Islet precursor cell (in vitro differentiated cells): ENCODE results near the gene ZNF571.
A peak's percentile ranks its signal among the peaks of the same experiment; 100 is the strongest.

Source experiments
- DNase-seq: peaks from one replicate; pipeline ENCODE4 v3.0.0-alpha.2; 2018

Gene ZNF571

DNA sequence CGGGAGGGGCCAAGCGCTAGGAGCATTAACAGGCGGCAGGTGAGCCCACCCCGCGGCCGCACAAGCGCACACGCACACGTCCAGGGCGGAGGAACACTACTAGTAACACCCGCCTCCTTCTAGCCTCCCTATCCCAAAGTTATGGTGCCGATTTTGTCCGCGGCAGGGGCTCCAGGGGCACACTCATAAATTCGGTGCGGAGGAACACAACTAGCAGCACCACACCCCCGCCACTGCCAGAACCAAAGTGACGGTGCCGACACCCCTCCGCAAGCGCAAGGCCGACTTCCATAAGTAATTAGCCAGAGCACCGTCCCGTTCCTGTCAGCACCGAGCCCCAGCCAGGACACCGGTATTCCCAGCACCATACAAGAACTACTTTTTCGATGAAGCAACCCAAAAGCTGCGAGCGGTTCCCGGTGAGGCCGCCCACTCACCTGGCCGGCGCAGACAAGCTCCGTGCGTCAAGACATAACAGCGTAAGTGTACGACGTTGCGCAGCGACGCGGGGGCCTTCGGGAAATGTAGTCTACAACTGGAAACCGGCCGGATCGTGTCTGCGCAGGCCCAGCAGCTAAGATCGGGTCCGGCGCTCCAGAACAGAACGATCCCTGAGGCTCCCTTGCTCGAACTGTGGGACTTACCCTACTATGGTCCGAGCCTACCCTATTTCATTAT, at the start of gene ZNF571, which contains the start of gene ZNF540:
Gene ZNF571 (minus strand): TSS at position 489 of the 678 bp plus-strand sequence. CDS start 8,116 bp downstream, outside the sequence.
Gene ZNF540 (plus strand): TSS at position 573 of the 678 bp plus-strand sequence. CDS start 3,572 bp downstream, outside the sequence.
- peak; percentile 98 for DNase-seq

DNA sequence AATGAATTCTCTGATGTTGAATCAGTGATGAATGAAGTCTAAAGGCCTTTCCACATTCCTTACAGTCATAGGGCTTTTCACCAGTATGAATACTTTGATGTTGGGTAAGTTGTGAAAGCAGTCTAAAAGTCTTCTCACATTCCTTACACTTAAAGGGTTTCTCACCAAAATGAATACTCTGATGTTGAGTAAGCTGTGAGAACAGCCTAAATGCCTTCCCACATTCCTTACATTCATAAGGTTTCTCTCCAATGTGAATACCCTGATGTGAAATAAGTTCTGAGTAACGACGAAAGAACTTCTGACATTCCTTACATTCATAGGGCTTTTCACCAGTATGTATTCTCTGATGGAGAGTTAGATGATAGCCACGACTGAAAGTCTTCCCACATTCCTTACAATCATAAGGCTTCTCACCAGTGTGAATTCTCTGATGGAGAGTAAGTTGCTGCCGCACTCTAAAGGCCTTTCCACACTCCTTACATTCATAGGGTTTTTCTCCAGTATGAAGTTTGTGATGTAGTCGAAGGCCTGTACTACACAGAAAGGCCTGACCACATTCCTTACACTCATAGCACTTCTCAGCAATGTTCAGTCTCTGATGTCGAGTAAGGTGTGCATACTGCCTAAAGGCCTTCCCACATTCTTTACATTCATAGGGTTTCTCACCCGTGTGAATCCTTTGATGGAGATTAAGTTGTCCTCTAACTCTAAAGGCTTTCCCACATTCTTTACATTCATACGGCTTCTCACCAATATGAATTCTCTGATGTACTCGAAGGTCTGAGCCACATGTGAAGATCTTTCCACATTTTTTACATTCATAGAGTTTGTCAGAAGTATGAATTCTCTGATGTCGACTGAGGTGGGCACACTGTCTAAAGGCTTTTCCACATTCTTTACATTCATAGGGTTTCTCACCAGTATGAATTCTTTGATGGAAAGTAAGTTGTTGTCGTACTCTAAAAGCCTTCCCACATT, 40.8 kb upstream of the ZNF571 start:
- no peak for DNase-seq

DNA sequence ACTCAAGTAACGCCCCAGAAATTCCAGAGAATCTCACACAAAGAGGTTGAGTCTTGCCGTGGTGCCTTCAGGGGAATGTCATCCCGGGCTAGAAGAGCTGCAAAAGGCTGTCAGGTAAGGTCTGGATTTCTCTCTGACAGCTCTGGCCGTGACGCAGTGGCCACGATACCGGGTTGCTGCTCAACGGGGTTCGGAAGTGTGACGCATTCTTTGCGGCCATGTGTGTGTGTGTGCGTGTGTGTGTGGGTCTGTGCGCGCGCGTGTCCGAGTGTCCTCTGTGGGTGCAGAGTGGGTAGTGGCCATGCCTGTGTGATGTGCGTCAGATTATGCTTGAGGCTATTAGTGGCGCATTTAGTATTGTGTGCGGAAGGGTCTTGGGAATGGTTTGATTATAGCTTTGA, 390 bp upstream of the ZNF571 start:
- DNase-seq, result no peak

DNA sequence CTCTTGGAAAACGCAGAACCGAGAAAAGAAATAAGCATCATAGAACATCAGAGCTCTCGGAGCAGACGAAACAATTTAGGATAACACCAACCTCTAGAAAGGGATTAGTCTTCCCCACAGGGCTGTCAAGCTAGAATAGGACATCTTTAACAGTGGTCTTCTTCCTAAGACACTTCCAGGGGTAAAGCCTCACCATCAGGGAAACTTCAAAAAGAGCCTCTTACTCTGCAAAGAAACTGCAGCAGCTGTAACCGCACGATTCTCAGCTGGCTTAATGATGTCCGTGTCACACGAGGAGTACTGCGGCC, 642 bp downstream of the ZNF571 start:
- DNase-seq, result no peak

DNA sequence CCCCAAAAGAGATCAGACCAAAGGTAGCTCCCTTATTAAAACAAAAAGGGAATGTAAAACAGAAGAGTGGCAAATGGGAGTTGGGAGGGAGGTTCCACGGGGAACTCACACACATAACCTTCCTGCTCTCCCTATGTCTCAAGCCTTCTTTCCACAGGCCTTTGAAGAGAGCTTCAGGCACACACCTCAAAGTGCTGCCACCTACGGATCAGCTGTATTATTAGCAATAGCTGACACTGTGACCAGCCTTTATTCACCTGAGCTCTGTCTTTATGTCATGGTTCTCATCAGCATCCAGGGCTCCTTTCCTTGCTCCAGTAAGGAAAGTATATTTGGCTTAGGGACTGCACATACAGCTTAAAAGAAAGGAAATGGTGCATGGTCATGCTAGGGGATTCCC, 11.3 kb downstream of the ZNF571 start:
- DNase-seq, result no peak

DNA sequence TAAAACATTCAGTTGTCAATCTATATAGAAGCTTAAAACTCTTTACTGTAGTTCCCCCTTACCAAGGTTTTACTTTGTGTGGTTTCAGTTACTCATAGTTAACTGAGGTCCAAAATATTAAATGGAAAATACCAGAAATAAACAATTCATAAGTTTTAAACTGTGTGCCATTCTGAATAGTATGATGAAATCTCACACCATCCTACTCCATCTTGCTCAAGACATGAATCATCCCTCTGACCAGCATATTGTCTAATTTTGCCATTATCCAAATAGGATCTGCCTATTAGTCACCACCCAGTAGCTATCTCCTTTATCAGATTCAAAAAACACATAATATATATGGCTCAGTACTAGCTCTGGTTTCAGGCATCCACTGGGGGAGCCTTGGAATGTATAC, 22.4 kb downstream of the ZNF571 start:
- DNase-seq, result no peak

DNA sequence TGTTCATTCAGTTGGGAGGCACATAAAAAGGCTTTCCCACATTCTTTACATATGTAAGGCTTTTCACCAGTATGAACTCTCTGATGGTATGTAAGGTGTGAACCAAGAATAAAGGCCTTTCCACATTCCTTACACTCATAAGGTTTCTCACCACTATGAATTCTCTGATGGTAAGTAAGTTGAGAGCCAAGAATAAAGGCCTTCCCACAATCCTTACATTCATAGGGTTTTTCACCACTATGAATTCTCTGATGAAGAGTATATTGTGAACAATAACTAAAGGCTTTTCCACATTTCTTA, 29.3 kb downstream of the ZNF571 start:
- DNase-seq, result no peak

DNA sequence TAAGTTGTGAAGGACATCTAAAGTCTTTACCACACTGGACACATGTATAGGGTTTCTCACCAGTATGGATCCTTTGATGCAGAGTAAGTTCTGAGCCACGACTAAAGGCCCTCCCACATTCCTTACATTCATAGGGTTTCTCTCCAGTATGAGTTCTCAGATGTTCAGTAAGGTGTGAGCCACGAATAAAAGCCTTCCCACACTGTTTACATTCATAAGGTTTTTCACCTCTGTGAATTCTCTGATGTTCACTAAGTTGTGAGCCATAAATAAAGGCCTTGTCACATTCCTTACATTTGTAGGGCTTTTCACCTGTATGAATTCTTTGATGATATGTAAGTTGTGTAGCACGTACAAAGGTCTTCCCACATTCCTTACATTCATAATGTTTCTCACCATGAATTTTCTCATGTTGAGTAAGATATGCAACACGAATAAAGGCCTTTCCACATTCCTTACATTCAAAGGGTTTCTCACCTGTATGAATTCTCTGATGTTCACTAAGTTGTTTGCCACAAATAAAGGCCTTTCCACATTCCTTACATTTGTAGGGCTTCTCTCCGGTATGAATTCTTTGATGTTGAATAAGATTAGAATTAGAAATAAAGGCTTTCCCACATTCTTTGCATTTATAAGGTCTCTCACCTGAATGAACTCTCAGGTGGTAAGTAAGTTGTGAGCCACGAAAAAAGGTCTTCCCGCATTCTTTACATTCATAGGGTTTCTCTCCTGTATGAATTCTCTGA, 29.8 kb downstream of the ZNF571 start:
- DNase-seq, result no peak

DNA sequence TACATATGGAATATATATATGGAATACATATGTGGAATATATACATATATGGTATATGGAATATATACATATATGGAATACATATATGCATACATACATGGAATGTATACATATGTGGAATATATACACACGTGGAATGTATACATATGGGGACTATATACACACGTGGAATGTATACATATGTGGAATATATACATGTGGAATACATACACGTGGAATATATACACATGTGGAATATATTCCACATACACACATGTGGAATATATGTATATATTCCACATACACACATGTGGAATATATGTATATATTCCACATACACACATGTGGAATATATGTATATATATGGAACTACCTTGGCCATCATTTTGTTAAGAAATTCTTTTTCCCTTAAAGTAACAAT, 31.1 kb downstream of the ZNF571 start:
- DNase-seq, result no peak

DNA sequence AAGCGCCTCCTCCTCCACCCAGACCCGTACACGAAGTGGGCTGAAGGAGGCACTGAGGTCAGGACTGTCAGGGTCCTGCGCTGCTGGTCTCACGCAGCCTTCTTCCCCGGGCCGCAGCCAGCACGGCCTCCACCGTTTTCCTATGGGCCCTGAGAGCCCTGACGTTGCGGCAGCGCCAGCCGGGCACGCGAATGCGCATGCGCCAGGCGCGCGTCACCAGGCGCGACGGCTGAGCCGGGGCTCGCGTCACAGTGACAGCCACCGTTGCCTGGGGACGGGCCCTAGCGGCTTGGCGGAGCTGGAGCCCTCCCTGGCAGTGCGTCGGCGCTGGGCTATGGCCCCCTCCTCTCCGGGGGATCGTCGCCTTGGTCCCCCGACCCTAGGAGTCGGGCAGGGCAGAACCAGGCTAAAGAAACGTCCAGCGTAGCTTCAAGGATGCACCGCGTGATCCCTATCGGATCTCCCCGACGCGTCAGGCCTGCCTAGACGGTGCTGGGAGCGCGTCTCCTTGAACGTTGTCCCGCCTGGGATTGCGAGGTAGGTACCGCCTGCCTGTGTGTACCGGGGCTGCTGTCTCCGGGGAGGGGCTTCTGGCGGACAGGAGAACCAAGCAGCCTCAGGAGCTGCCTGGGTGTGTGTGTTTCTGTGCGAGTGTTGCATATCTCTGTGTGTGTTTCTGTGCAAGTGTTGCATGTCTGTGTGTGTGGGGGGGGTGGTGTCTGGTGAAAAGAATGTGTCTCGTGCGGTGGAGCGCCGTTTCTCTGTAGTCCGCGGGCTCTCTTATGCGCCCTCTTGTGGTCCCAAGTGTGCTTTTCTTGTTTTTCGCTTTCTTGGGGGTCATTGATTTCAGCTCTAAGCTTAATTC, 43.2 kb downstream of the ZNF571 start:
- DNase-seq, result no peak

DNA sequence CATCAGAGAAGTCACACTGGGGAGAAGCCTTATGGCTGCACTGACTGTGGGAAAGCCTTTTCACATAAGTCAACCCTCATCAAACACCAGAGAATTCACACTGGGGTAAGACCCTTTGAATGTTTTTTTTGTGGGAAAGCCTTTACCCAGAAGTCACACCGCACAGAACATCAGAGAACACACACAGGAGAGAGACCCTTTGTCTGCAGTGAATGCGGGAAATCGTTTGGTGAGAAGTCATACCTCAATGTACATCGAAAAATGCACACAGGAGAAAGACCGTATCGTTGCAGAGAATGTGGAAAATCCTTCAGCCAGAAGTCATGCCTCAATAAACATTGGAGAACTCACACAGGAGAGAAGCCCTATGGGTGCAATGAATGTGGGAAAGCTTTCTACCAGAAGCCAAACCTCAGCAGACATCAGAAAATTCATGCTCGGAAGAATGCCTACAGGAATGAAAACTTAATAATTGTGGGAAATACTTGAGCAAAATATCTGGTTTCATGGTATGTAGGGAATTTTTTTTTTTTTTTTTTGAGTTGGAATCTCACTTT, 57.1 kb downstream of the ZNF571 start:
- no peak for DNase-seq

DNA sequence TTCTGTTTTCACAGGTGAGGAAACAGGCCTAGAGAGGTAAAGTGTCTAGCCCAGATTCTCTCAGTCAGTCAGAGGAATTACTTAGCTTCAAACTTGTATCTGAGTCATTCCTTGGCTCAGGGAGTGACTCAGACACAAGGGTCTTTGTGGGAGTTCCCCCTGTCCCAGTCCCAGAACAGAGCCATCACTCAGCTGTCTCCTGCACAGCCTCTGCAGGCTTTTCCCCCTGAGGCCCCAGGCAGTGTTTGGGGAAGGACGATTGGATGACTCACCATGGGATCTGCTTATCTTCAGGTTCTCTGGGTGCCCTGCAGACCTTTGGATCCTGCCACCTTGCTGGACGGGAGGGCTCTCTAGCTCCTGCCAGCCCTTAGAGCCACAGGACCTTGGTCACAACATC, 74.7 kb downstream of the ZNF571 start:
- peak; percentile 98 for DNase-seq
